Thymus (tissue), 11 donors: ENCODE data around the gene ZNF644. TPM values are rescaled to one million over a fixed set of nuclear protein-coding genes. Genes with fewer than 3 reads are reported as not detected.

Experiments
- DNase-seq, 9 donors: peaks; one replicate each; pipeline ENCODE4 v3.0.0-alpha.2; 2013; ENCODE audit warnings: low spot score in 9 of 9, low read depth in 6 of 9, missing footprints in 1 of 9
- H3K27ac ChIP-seq, 2 donors: one replicate each; pipeline ENCODE4 v1.5.1; 2013; ENCODE audit warnings: control low read depth in 1 of 2, low read depth in 1 of 2, low read length in 1 of 2, mild to moderate bottlenecking in 1 of 2, moderate library complexity in 1 of 2
- H3K27me3 ChIP-seq, 2 donors: one replicate each; pipeline ENCODE4 v1.5.1; 2013; ENCODE audit warnings: low read length in 1 of 2; ENCODE audit not compliant: control insufficient read depth in 2 of 2, insufficient read depth in 1 of 2
- H3K36me3 ChIP-seq, 2 donors: one replicate each; pipeline ENCODE4 v1.5.1; 2013; ENCODE audit warnings: low read length in 1 of 2, mild to moderate bottlenecking in 1 of 2, moderate library complexity in 1 of 2; ENCODE audit not compliant: control insufficient read depth in 2 of 2, insufficient read depth in 2 of 2
- H3K4me1 ChIP-seq, 2 donors: one replicate each; pipeline ENCODE4 v1.5.1; 2013; ENCODE audit warnings: low read length in 2 of 2; ENCODE audit not compliant: control insufficient read depth in 2 of 2, insufficient read depth in 2 of 2
- H3K4me3 ChIP-seq, 2 donors: one replicate each; pipeline ENCODE4 v1.5.1; 2013; ENCODE audit warnings: low read length in 2 of 2, control low read depth in 1 of 2, mild to moderate bottlenecking in 1 of 2
- H3K9me3 ChIP-seq, 2 donors: one replicate each; pipeline ENCODE4 v1.5.1; 2013; ENCODE audit warnings: low read length in 1 of 2, mild to moderate bottlenecking in 1 of 2; ENCODE audit not compliant: control insufficient read depth in 2 of 2, insufficient read depth in 1 of 2
- WGBS: extraction: QIAGEN DNeasy Blood & Tissue Kit; methylation state at CpG from one replicate; pipeline ENCODE4 v1.1.7; 2013; 5-methylcytosine and 5-hydroxymethylcytosine counted together
- polyA plus RNA-seq: library from polyadenylated mRNA; stranded (reverse); fragments of 200-250 nt; gene quantifications from one replicate; pipeline ENCODE4 v1.2.3, GENCODE V29; 2013
- total RNA-seq: library from RNA; stranded (reverse); fragments of 120-200 nt; gene quantifications from one replicate; pipeline ENCODE4 v1.2.4, GENCODE V29; 2013
- donor health status: healthy.

The ZNF644 gene
- total and polyA plus RNA-seq, 2 donors, result 41.9 to 77.6 TPM

DNA sequence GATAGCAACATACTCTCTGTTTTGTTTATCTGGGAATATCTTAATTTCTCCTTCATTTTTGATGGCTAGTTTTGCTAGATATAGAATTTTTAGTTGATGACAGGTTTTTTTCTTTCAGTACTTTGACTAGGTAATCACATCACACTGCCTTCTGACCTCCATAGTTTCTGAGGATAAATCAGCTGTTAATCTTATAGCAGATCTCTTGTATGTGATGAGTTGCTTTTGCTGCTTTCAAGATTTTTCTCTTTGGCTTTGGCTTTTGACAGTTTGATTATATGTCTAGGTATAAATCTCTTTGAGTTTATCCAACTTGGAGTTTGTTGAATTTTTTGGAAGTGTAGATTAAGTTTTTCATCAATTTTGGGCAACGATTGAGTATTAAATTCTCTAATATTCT is 142.6 kb downstream of the ZNF644 start:
- Histone ChIP-seq H3K27me3 (no peaks in the 10 kb centered on the region), H3K27ac (no peak overlapping the region), H3K9me3 (peaks cover 0 to 10% of the 10 kb centered on the region in 2 donors), H3K4me1 (no peaks in the 10 kb centered on the region), H3K36me3 (no peaks in the 10 kb centered on the region), H3K4me3 (no peak overlapping the region)
- WGBS, result 95% methylated on average over 1 of the region's 1 CpG
- DNase-seq, result no peak

DNA sequence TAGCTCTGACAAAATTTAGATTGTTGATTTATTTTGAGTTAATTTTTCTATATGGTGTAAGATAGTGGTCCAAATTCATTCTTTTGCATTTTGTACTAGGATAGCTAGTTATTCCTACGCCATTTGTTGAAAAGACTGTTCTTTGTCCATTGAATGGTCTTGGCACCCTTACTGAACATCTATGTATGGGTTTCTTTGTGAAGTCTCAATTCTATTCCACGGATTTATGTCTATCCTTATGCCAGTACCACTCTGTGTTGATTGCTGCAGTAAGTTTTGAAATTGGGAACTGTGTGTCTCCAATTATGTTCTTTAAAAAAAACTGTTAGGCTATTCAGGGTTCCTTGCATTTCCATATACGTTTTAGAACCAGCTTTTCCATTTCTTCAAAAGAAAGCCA is 145.7 kb downstream of the ZNF644 start:
- Histone ChIP-seq H3K4me1 (no peaks in the 10 kb centered on the region), H3K27me3 (no peaks in the 10 kb centered on the region), H3K27ac (no peak overlapping the region), H3K4me3 (no peak overlapping the region), H3K9me3 (peaks cover 0 to 10% of the 10 kb centered on the region in 2 donors), H3K36me3 (no peaks in the 10 kb centered on the region)
- DNase-seq, result no peak
- 92% methylated on average over 3 of the region's 3 CpGs for WGBS
